ENCODE results near the gene HAAO.

The HAAO gene

GRCh38 chr2:42812899-42813479, 20.6 kb upstream of the HAAO start:
- DNase-seq = no peak

GRCh38 chr2:42810971-42811811, 18.8 kb upstream of the HAAO start:
- peak; percentile 46 for DNase-seq

GRCh38 chr2:42810121-42810970, 18.0 kb upstream of the HAAO start:
- peak; percentile 95 for DNase-seq

- DNase-seq = peak; percentile 66
These were observed 17.4 kb upstream of the HAAO start for GRCh38 chr2:42809819-42810120.

GRCh38 chr2:42809131-42809818, 16.9 kb upstream of the HAAO start:
- DNase-seq = no peak

GRCh38 chr2:42808301-42808700, 15.9 kb upstream of the HAAO start:
- DNase-seq = no peak

- DNase-seq = no peak
These were observed 14.4 kb upstream of the HAAO start for GRCh38 chr2:42806786-42807185.

GRCh38 chr2:42804891-42805290, 12.5 kb upstream of the HAAO start:
- no peak for DNase-seq

- DNase-seq = no peak
These were observed 12.0 kb upstream of the HAAO start for GRCh38 chr2:42804338-42804737.

GRCh38 chr2:42802150-42802549, 9.8 kb upstream of the HAAO start:
- no peak for DNase-seq

- no peak for DNase-seq
These were observed 9.0 kb upstream of the HAAO start for GRCh38 chr2:42801381-42801780.

GRCh38 chr2:42800981-42801380, 8.6 kb upstream of the HAAO start:
- DNase-seq = no peak

GRCh38 chr2:42800461-42800962, 8.1 kb upstream of the HAAO start:
- DNase-seq = no peak

- DNase-seq = no peak
These were observed 7.5 kb upstream of the HAAO start for GRCh38 chr2:42799881-42800280.

GRCh38 chr2:42797281-42797680, 4.9 kb upstream of the HAAO start:
- DNase-seq = no peak

GRCh38 chr2:42796427-42797248, 4.3 kb upstream of the HAAO start:
- no peak for DNase-seq

- no peak for DNase-seq
These were observed 3.5 kb upstream of the HAAO start for GRCh38 chr2:42795841-42796301.

GRCh38 chr2:42795275-42795674, 2.9 kb upstream of the HAAO start:
- DNase-seq = no peak

- DNase-seq = no peak
These were observed 2.1 kb upstream of the HAAO start for GRCh38 chr2:42794271-42795046.

- DNase-seq = no peak
These were observed 1.2 kb upstream of the HAAO start for GRCh38 chr2:42793334-42794270.

Measured in stimulated activated CD4-positive, alpha-beta T cell treated with anti-CD3 and anti-CD28 coated beads, Interleukin-4, amount 100 ng/mL, for 24 hours (primary cell).